Measurements from ENCODE around the gene DENND6B. TPM values are rescaled to one million over a fixed set of nuclear protein-coding genes. Genes with fewer than 3 reads are reported as not detected.
"Not testable (repeated sequence)": the region's sequence is repeated elsewhere in the genome, so short reads cannot be mapped to it uniquely, and the experiment has no call there.

Gene DENND6B
- polyA plus RNA-seq, 3 donors from 2014 or later, result 0.23 to 0.34 TPM; not detected in 1

- Mint-ChIP-seq H3K27ac (no peak overlapping the region), H3K9me3 (no peaks in the 10 kb centered on the region), H3K4me3 (no peak overlapping the region), H3K4me1 (no peaks in the 10 kb centered on the region), H3K27me3 (ENCODE audit: low read depth in 3 of 3) (peaks cover 0 to 9% (median 2%) of the 10 kb centered on the region in 3 donors), H3K36me3 (no peaks in the 10 kb centered on the region)
- DNase-seq, result no peak
Measured at GRCh38 chr22:50278956-50279619, 47.7 kb downstream of the DENND6B start.

- Mint-ChIP-seq H3K4me1 (peaks cover 0 to 5% of the 10 kb centered on the region in 2 donors), H3K27me3 (ENCODE audit: low read depth in 3 of 3) (peaks cover 0 to 9% (median 5%) of the 10 kb centered on the region in 3 donors), H3K27ac (no peak overlapping the region)
Measured at GRCh38 chr22:50278461-50278860, 48.4 kb downstream of the DENND6B start.

GRCh38 chr22:50277761-50278160 is 49.1 kb downstream of the DENND6B start:
- Mint-ChIP-seq H3K27ac (no peak overlapping the region), H3K36me3 (no peaks in the 10 kb centered on the region), H3K9me3 (no peaks in the 10 kb centered on the region), H3K4me1 (peaks cover 0 to 5% of the 10 kb centered on the region in 2 donors), H3K27me3 (ENCODE audit: low read depth in 3 of 3) (peaks cover 0 to 9% (median 5%) of the 10 kb centered on the region in 3 donors), H3K4me3 (no peak overlapping the region)
- no peak for DNase-seq

More at GRCh38 chr22:50278461-50278860, 48.4 kb downstream of the DENND6B start:
- H3K9me3 Mint-ChIP-seq, result no peaks in the 10 kb centered on the region
- H3K36me3 Mint-ChIP-seq, result no peaks in the 10 kb centered on the region
- no peak overlapping the region for H3K4me3 Mint-ChIP-seq
- DNase-seq, result no peak

DNA sequence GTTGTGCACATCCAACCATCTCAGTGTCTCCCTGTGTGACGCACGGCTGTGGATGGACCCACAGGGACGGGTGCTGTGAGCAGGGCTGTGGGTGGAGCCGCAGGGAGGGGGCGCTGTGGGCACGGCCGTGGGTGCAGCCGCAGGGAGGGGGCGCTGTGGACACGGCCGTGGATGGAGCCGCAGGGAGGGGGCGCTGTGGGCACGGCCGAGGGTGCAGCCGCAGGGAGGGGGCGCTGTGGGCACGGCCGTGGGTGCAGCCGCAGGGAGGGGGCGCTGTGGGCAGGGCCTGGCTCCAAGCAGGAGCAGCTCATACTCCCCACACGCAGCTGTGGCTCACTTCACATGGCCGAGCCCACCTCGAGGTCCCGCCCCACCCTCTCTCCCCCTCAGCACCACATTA is 50.7 kb downstream of the DENND6B start:
- Mint-ChIP-seq H3K27me3 (ENCODE audit: low read depth in 3 of 3) (peaks cover 1 to 10% (median 5%) of the 10 kb centered on the region in 3 donors), H3K9me3 (no peaks in the 10 kb centered on the region), H3K36me3 (no peaks in the 10 kb centered on the region), H3K27ac (no peak overlapping the region), H3K4me1 (peaks cover 0 to 6% of the 10 kb centered on the region in 2 donors), H3K4me3 (no peak overlapping the region)
- peak; percentile 38 to 54 (median 43) for DNase-seq

- DNase-seq, result no peak
- Mint-ChIP-seq H3K4me3 (peak overlapping the region in 1 of 5 donors; percentile 21), H3K27me3 (ENCODE audit: low read depth in 3 of 3) (peaks cover 3 to 9% (median 9%) of the 10 kb centered on the region in 3 donors), H3K4me1 (peaks cover 0 to 11% of the 10 kb centered on the region in 2 donors), H3K36me3 (no peaks in the 10 kb centered on the region), H3K27ac (no peak overlapping the region), H3K9me3 (no peaks in the 10 kb centered on the region)
Measured at GRCh38 chr22:50275181-50276055, 51.4 kb downstream of the DENND6B start.

GRCh38 chr22:50274771-50275170 is 52.0 kb downstream of the DENND6B start:
- Mint-ChIP-seq H3K36me3 (no peaks in the 10 kb centered on the region), H3K4me1 (peaks cover 0 to 11% of the 10 kb centered on the region in 2 donors), H3K27ac (no peak overlapping the region), H3K27me3 (ENCODE audit: low read depth in 3 of 3) (peaks cover 3 to 9% (median 9%) of the 10 kb centered on the region in 3 donors), H3K9me3 (no peaks in the 10 kb centered on the region), H3K4me3 (no peak overlapping the region)
- DNase-seq, result no peak

DNA sequence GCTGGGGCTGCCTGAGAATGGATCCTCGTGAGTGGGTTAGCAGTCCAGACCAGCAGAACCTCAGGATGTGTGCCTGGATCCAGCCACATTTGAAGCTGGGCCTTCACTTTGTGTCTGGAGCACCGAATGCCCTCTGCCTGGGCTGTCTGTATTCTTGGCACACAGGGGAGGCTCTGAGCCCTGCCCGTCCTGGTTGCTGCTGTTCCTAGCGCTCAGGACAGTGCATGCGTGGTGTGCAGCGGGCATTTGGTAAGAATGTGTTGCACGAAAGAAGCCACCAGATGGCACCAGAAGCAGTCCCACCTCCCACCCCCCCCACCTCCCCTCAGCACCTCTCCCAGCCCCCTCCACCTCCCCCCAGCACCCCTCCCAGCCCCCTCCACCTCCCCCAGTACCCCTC is 52.5 kb downstream of the DENND6B start:
- H3K4me1 Mint-ChIP-seq, result peaks cover 0 to 13% of the 10 kb centered on the region in 2 donors
- no peak overlapping the region for H3K27ac Mint-ChIP-seq
- H3K27me3 Mint-ChIP-seq (ENCODE audit: low read depth in 3 of 3), result peaks cover 3 to 9% (median 9%) of the 10 kb centered on the region in 3 donors
- no peaks in the 10 kb centered on the region for H3K9me3 Mint-ChIP-seq
- DNase-seq, result peak; percentile 16 to 40 (median 31)
- no peaks in the 10 kb centered on the region for H3K36me3 Mint-ChIP-seq
- H3K4me3 Mint-ChIP-seq, result no peak overlapping the region

GRCh38 chr22:50273781-50274180 is 53.0 kb downstream of the DENND6B start:
- DNase-seq; H3K36me3 Mint-ChIP-seq; H3K27me3 Mint-ChIP-seq (ENCODE audit: low read depth in 3 of 3); H3K27ac Mint-ChIP-seq; H3K9me3 Mint-ChIP-seq: not testable (repeated sequence)
- Mint-ChIP-seq H3K4me3 (peak overlapping the region in 1 of 5 donors; percentile 43), H3K4me1 (peaks cover 0 to 13% of the 10 kb centered on the region in 2 donors)

DNA sequence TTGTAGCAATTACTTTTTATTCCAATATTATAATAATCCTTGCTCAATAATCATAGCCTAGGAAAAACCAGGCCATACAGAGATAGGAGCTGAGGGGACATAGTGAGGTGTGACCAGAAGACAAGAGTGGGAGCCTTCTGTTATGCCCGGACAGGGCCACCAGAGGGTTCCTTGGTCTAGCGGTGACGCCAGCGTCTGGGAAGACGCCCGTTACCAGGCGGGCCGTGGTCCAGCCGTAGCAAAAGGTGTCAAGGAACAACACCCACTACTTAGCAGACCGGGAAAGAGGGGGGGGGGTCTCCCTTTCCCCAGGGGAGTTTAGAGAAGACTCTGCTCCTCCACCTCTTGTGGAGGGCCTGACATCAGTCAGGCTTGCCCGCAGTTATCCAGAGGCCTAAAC is 53.5 kb downstream of the DENND6B start:
- peaks cover 0 to 13% of the 10 kb centered on the region in 2 donors for H3K4me1 Mint-ChIP-seq
- not testable (repeated sequence) for DNase-seq; H3K9me3 Mint-ChIP-seq; H3K27me3 Mint-ChIP-seq (ENCODE audit: low read depth in 3 of 3); H3K27ac Mint-ChIP-seq; H3K4me3 Mint-ChIP-seq; H3K36me3 Mint-ChIP-seq

DNA sequence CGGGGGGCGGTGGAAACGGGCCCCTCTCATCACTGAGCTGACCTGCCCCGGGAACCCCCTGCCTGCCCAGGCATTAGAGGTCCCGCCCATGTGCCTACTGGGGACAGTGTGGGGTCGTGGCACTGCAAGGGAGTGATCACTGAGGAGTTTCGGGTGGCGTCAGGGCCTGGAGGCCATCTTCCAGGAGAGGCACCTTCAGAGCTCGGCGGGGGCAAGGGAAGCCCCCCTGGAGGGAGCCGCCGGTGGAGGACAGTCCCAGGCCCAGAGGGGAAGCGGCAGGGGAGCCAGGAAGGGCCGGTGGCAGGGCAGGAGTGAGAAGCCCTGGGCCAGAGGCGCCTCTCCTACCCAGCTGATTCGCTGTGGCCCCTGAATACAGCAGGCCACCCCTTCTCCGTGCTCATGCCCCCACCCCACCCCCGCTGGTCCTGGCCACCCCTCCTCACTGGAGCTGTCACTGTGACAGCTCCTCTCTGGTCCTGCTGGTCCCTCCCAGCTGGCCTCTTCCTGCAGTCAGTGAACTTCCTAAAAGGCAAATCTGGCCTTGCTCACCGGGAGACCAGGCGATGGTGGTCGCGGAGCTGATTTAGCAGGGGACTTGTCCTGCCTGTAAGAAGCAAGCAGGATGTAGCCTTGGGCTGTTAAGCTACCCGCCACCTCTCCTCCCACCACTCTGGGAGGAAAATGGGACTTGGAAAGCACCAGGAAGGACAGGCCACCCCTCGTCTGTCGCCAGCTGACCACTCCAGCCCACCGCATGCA is 54.6 kb downstream of the DENND6B start:
- DNase-seq, result no peak
- Mint-ChIP-seq H3K36me3 (no peaks in the 10 kb centered on the region), H3K9me3 (no peaks in the 10 kb centered on the region), H3K4me1 (peaks cover 0 to 13% of the 10 kb centered on the region in 2 donors), H3K4me3 (no peak overlapping the region), H3K27ac (no peak overlapping the region), H3K27me3 (ENCODE audit: low read depth in 3 of 3) (peaks cover 3 to 9% (median 7%) of the 10 kb centered on the region in 3 donors)

- H3K9me3 Mint-ChIP-seq, result no peaks in the 10 kb centered on the region
- H3K4me3 Mint-ChIP-seq, result no peak overlapping the region
- no peaks in the 10 kb centered on the region for H3K36me3 Mint-ChIP-seq
- peaks cover 3 to 9% (median 7%) of the 10 kb centered on the region in 3 donors for H3K27me3 Mint-ChIP-seq (ENCODE audit: low read depth in 3 of 3)
- DNase-seq, result peak in 1 of 3 donors; percentile 24
- peaks cover 0 to 13% of the 10 kb centered on the region in 2 donors for H3K4me1 Mint-ChIP-seq
- H3K27ac Mint-ChIP-seq, result no peak overlapping the region
Measured at GRCh38 chr22:50271519-50271970, 55.3 kb downstream of the DENND6B start.

GRCh38 chr22:50270666-50271394 is 56.0 kb downstream of the DENND6B start:
- Mint-ChIP-seq H3K27me3 (ENCODE audit: low read depth in 3 of 3) (peaks cover 3 to 7% (median 7%) of the 10 kb centered on the region in 3 donors), H3K9me3 (no peaks in the 10 kb centered on the region), H3K36me3 (no peaks in the 10 kb centered on the region), H3K27ac (no peak overlapping the region), H3K4me3 (peak overlapping the region; percentile 54 to 73 (median 69)), H3K4me1 (peaks cover 0 to 13% of the 10 kb centered on the region in 2 donors)
- peak; percentile 71 to 76 (median 73) for DNase-seq
